ENCODE data around the gene GRIN3A. TPM values are rescaled to one million over a fixed set of nuclear protein-coding genes. Genes with fewer than 3 reads are reported as not detected.
"Not testable (repeated sequence)": the region's sequence is repeated elsewhere in the genome, so short reads cannot be mapped to it uniquely, and the experiment has no call there.

Gene GRIN3A
- total RNA-seq, 1 donor from 2014 or later: not detected

DNA sequence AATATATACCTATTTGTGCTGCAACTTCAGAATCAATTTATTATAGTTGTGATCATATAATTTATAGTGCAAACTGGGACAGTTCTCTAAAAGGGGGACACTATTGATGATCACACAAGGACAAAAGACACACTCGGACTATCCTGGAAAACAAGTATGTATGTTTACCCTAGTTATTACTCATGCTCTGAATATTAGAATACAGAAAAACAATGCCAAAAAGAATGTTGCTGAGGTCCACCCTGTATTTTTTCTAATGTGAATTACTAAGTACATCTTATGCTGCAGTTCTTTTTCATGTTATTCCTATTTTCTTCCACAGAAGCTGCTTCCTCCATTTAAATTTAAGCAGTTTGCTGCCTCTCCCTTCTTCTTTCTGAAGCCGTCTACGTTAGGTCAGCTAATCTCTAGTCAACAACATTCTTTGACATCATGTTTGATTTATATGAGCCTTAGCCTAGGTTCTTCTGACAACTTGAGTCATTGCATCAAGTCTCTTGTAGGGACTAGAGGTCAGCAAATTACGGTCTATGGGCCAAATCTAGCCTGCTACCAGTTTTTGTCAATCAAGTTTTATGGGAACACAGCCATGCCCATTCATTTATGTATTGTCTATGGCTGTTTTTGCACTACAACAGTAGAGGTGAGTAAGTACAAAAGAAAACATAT, 103.6 kb downstream of the GRIN3A start:
- intact Hi-C loops (cut with micrococcal nuclease): no loop called here

GRCh38 chr9:101632611-101633010, 105.8 kb downstream of the GRIN3A start:
- intact Hi-C loops (cut with micrococcal nuclease): no loop called here

DNA sequence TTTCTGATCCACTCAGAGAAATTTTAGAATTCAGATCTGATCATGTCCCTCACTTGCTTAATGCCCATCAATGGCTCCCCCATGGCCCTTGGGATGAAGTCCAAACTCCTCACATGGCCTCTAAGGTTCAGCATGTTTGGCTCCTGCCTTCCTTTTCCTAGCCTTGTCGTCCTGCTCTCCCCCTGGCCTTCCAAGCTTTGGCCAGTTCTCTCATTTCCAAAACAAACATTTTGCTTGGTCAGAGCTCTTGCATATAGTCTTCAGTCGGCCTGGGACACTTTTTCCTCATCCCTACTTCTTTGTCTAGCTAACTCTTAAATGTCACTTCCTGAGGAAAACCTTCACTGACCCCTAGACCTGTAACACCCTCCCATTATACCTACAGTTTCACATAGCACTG, 106.6 kb downstream of the GRIN3A start:
- intact Hi-C loops (cut with micrococcal nuclease): no loop called here

- intact Hi-C loops (cut with micrococcal nuclease): no loop called here
These were observed 108.8 kb downstream of the GRIN3A start for GRCh38 chr9:101629636-101630035.

DNA sequence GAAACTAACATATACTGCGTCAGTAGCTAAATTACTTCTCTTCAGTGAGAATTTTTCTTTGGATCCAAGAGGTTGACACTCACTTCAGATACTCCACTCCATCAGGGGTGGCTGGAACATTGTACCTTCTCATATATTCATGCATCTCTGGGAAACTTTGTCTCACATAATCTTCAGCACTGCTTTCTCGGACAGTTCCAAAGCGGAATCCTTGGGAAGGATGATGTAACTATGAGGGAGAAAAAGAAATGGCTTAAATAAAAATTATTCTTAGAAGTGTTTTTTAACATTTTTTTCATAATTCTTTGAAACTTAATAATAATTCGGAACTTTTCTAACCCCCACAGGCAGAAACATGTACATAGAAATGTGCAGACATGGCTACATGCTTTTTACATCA, 110.3 kb downstream of the GRIN3A start:
- intact Hi-C loops (cut with micrococcal nuclease): no loop called here

DNA sequence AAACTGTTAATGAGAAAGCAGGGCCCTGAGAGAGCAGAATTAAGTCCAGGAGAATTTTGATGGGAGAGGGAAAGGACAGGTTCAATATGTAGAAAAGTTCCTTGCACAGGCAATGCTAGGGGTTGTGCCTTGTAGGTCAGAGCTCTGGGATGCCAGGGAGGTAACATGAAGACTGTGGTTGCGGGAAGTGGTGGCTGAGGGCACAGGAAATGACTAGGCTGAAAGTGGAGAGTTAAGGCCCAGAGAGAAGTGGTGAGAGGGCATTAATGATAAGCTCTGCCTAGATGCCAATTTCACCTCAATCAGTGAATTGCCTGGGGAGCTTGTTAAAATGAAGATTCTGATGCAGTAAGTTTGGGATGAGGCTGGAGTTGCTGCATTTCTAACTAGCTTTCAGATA, 112.2 kb downstream of the GRIN3A start:
- intact Hi-C loops (cut with micrococcal nuclease): no loop called here

GRCh38 chr9:101625876-101626275, 112.6 kb downstream of the GRIN3A start:
- intact Hi-C loops (cut with micrococcal nuclease): no loop called here

- intact Hi-C loops (cut with micrococcal nuclease): no loop called here
These were observed 118.0 kb downstream of the GRIN3A start for GRCh38 chr9:101620452-101620851.

GRCh38 chr9:101618698-101619097, 119.7 kb downstream of the GRIN3A start:
- intact Hi-C loops (cut with micrococcal nuclease): no loop called here

DNA sequence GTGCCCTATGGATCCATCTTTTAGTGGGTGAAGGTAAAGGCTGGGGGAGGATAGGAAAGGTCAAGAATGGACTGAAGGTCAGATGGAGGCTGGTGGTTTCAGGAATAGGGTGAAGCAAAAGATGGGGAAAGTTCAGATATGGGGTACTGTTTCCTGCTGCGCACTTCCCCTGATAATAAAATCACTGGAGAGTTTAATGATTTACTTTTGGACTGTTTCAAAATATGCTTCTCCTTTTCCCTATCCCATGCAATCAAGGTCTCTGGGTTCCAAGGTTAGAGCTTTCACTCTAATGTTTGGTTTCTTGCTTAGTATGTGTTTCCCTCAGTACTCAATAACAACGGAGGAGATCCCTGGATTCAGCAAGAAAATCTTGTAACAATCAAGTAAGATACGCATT, 132.9 kb downstream of the GRIN3A start:
- intact Hi-C loops (cut with micrococcal nuclease): no loop called here

- intact Hi-C loops (cut with micrococcal nuclease): no loop called here
These were observed 134.2 kb downstream of the GRIN3A start for GRCh38 chr9:101604296-101604695.

GRCh38 chr9:101601904-101602765, 136.3 kb downstream of the GRIN3A start:
- intact Hi-C loops (cut with micrococcal nuclease): loop anchor here (1.0 kb wide), 1 partner anchor 126 kb away; no protein-coding TSS in a partner anchor

GRCh38 chr9:101594796-101595195, 143.7 kb downstream of the GRIN3A start, which contains the start of gene PPP3R2:
Gene PPP3R2 (minus strand): TSS chr9:101594969. CDS start chr9:101594921, 48 bp downstream.
- intact Hi-C loops (cut with micrococcal nuclease): no loop called here

- intact Hi-C loops (cut with micrococcal nuclease): no loop called here
These were observed 145.1 kb downstream of the GRIN3A start for GRCh38 chr9:101593345-101593744.

- intact Hi-C loops (cut with micrococcal nuclease): no loop called here
These were observed 145.7 kb downstream of the GRIN3A start for GRCh38 chr9:101592788-101593187.

DNA sequence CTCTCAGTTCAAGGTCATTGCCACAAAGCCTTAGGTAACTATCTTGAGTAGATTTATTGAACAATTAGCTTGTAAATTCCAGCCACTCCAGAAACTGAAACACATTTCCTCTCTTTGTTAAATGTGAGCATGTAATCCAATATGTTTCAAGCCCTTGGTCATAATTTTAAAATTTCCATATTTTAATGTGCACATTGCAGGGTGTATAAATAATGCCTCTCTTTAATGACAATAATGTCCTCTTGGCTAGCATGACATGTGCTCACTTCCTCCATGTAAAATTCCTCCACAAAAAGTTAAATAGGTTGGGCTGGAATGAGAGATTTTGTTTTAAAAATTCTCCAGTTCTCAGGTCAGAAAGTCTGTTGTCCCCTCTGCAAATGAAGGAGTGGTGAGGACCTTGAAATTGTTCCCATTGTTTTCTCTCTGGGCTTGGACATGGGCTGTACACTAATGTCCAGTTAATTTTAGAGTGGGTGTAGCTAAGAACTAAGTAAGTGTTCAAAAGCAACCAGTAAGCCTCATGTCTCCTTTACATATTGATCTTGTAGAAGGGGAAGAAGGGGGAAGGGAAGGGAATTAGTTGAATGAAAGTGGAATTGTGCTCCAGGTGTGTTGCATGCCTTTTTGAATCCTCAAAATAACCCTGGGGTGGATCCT, 146.5 kb downstream of the GRIN3A start:
- intact Hi-C loops (cut with micrococcal nuclease): no loop called here

DNA sequence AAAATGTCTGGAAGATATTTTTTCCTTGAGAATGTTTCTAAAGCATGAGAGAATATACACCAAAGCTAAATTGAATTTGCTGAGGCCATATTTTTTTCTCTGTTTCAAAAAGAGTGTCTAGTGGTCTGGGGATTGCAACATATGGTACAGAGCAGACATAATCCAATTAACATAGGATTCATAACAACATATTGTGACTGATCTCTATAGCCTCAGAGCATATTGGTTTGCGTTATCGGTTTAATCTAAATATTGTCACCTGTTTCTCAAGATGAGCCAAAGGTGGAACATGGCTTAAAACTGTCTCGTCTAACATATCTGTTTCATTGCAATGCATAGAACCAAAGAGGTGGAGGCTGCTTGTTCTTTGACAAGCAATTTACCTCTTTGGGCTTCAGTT, 147.5 kb downstream of the GRIN3A start:
- intact Hi-C loops (cut with micrococcal nuclease): no loop called here

DNA sequence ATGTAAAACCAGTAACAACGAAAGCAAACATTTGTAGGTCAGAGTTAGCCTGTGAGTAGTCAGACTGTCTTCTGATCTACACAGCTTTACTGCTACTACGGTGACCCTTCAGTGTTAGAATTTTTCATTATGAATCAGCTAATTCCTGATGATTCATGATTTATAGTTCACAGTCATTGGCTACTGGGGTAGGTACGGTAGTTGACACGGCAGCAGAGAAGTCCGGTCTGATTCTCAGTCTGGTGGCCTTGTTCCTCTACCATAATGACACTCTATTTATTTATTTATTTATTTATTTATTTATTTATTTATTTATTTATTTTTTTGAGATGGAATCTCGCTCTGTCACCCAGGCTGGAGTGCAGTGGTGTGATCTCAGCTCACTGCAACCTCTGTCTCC, 148.4 kb downstream of the GRIN3A start:
- intact Hi-C loops (cut with micrococcal nuclease): not testable (repeated sequence)

GRCh38 chr9:101587332-101588043, 151.0 kb downstream of the GRIN3A start:
- intact Hi-C loops (cut with micrococcal nuclease): loop anchor here (2.0 kb wide), 1 partner anchor 189 kb away; the partner anchor contains the start of genes MRPL50 and ZNF189

DNA sequence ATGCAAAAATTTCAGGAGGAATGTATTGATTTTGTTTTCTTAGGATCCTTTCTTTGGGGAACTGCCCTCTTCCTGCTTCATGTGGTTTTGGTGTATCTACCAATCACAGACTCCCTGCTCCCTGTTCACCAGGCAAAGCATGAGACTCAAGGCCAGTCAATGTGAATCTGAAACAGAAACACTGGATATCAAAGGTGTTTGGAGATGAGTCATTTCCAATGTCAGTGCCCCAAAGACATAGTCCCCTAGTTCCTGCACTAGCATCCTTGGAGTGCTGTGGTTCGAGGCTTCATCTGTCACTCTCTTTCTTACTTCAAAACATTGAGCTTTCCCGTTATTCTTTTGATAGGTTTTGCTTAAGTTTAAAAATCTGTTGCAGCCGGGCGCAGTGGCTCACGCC, 151.8 kb downstream of the GRIN3A start:
- intact Hi-C loops (cut with micrococcal nuclease): loop anchor here (2.0 kb wide), 1 partner anchor 188 kb away; the partner anchor contains the start of genes MRPL50 and ZNF189

DNA sequence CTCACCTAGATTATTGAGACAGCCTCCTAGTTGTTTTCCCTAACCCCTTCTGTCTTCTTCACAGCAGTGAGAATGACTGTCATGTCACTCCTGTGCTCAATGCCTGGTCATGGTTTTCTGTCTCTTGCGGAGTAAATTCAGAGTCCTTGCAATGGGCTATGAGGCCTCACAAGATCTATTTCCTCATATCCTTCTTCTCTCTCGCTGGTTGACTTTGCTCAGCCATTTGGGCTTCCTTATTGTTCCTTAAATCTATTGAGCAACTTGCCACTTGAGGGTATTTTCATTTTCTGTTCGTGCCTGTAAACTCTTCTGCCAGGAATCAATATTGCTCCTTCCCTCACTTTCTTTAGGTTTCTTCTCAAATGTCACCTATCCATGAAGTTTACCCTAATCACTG, 152.7 kb downstream of the GRIN3A start:
- intact Hi-C loops (cut with micrococcal nuclease): loop anchor here (2.0 kb wide), 1 partner anchor 187 kb away; the partner anchor contains the start of genes MRPL50 and ZNF189
